GM10266 (cell line): Measurements from ENCODE around the gene PARD3.

Experiments used
- DNase-seq: peaks from one replicate; pipeline ENCODE4 v3.0.0; 2012; ENCODE audit errors: extremely low spot score
- CTCF ChIP-seq: IDR thresholded peaks from 2 replicates; pipeline ENCODE4 v1.5.1; 2012; ENCODE audit warnings: mild to moderate bottlenecking, low read depth; ENCODE audit not compliant: control insufficient read depth, insufficient read depth; ENCODE audit errors: missing control alignments

PARD3 gene

GRCh38 chr10:34137955-34138354, 677.1 kb downstream of the PARD3 start:
- no peak for DNase-seq
- no peak for TF ChIP-seq CTCF

GRCh38 chr10:34137201-34137600, 677.9 kb downstream of the PARD3 start:
- no peak for TF ChIP-seq CTCF
- no peak for DNase-seq

- no peak for DNase-seq
- TF ChIP-seq CTCF = no peak
Measured at GRCh38 chr10:34135515-34135914, 679.6 kb downstream of the PARD3 start.

- TF ChIP-seq CTCF = no peak
- no peak for DNase-seq
Measured at GRCh38 chr10:34134602-34135001, 680.5 kb downstream of the PARD3 start.

GRCh38 chr10:34133406-34133805, 681.7 kb downstream of the PARD3 start:
- TF ChIP-seq CTCF = no peak

GRCh38 chr10:34131152-34131551, 683.9 kb downstream of the PARD3 start:
- no peak for TF ChIP-seq CTCF
- DNase-seq = no peak

More at GRCh38 chr10:34133406-34133805, 681.7 kb downstream of the PARD3 start:
- no peak for DNase-seq

GRCh38 chr10:34127676-34128075, 687.4 kb downstream of the PARD3 start:
- DNase-seq = no peak
- TF ChIP-seq CTCF = no peak
